PC-3 (cell line): ENCODE data around the gene TNNI3. TPM values are rescaled to one million over a fixed set of nuclear protein-coding genes. Genes with fewer than 3 reads are reported as not detected.

Source experiments
- ATAC-seq: fragments of 200-7000 bp; cut with Tn5 transposase; 2 replicates; pipeline ENCODE4 v1.9.1; 2020; ENCODE audit warnings: mild to moderate bottlenecking, moderate library complexity
- BruUV-seq: library from RNA; stranded (reverse); fragments of 400-500 nt; replicated peaks from 2 replicates; lab custom pipeline; 2021; lab: Mats Ljungman, UMichigan
- CTCF ChIA-PET: fragments of 300-600 bp; sonication (Branson Sonifier 250); formaldehyde crosslinking; loops from one replicate; lab custom pipeline; 2022; ENCODE audit warnings: antibody characterized with exemption; lab: Charles Lee
- POLR2A ChIA-PET: fragments of 300-600 bp; sonication (Branson Sonifier 250); formaldehyde crosslinking; loops from one replicate; lab custom pipeline; 2022; ENCODE audit warnings: antibody characterized with exemption; ENCODE audit not compliant: unreplicated experiment; lab: Charles Lee
- DNase-seq: peaks from one replicate; pipeline ENCODE4 v3.0.0-alpha.2; 2015
- H2AFZ ChIP-seq: fragments of 300-600 bp; sonication (generic); 2 replicates; pipeline ENCODE4 v1.6.0; 2016; ENCODE audit warnings: antibody characterized with exemption, low read length
- H3F3A ChIP-seq: fragments of 300-600 bp; sonication (generic); one replicate; pipeline ENCODE4 v1.6.0; 2017; ENCODE audit warnings: antibody characterized with exemption, low read length, control low read depth, mild to moderate bottlenecking; ENCODE audit not compliant: unreplicated experiment
- H3K27ac ChIP-seq: fragments of 300-600 bp; sonication (generic); 2 replicates; pipeline ENCODE4 v1.5.1; 2016; ENCODE audit warnings: mild to moderate bottlenecking, low read length
- H3K27me3 ChIP-seq: fragments of 300-600 bp; sonication (generic); 2 replicates; pipeline ENCODE4 v1.6.1; 2016; ENCODE audit warnings: low read length, mixed read lengths
- H3K36me3 ChIP-seq: fragments of 300-600 bp; sonication (generic); 2 replicates; pipeline ENCODE4 v1.6.1; 2016; ENCODE audit warnings: low read depth, mixed run types, low read length, mixed read lengths
- H3K4me1 ChIP-seq: fragments of 300-600 bp; sonication (generic); 2 replicates; pipeline ENCODE4 v1.5.1; 2016; ENCODE audit warnings: low read length; ENCODE audit not compliant: insufficient read depth
- H3K4me2 ChIP-seq: fragments of 300-600 bp; sonication (generic); 2 replicates; pipeline ENCODE4 v1.6.0; 2016; ENCODE audit warnings: low read length
- H3K4me3 ChIP-seq: fragments of 300-600 bp; sonication (generic); 2 replicates; pipeline ENCODE4 v1.5.1; 2016; ENCODE audit warnings: mild to moderate bottlenecking, low read length, mixed read lengths
- H3K79me2 ChIP-seq: fragments of 300-600 bp; sonication (generic); 2 replicates; pipeline ENCODE4 v1.6.1; 2017; ENCODE audit warnings: low read length, mixed read lengths
- H3K9ac ChIP-seq: fragments of 300-600 bp; sonication (generic); 2 replicates; pipeline ENCODE4 v1.6.0; 2016; ENCODE audit warnings: mild to moderate bottlenecking, low read length
- H3K9me2 ChIP-seq: fragments of 300-600 bp; sonication (generic); replicated peaks from 2 replicates; pipeline ENCODE4 v1.6.1; 2016; ENCODE audit warnings: mixed run types, low read length, mixed read lengths
- H3K9me3 ChIP-seq: fragments of 300-600 bp; sonication (generic); 2 replicates; pipeline ENCODE4 v1.6.1; 2016; ENCODE audit warnings: low read length, mixed read lengths
- H4K20me1 ChIP-seq: fragments of 300-600 bp; sonication (generic); 2 replicates; pipeline ENCODE4 v1.6.1; 2016; ENCODE audit warnings: low read length, mixed read lengths
- EZH2 ChIP-seq: fragments of 300-600 bp; sonication (generic); IDR thresholded peaks from one replicate; pipeline ENCODE4 v1.6.1; 2017; ENCODE audit warnings: antibody characterized with exemption, mild to moderate bottlenecking, low read length; ENCODE audit not compliant: unreplicated experiment
- EZH2phosphoT487 ChIP-seq: fragments of 300-600 bp; sonication (generic); IDR thresholded peaks from 2 replicates; pipeline ENCODE4 v1.6.1; 2018; ENCODE audit warnings: mild to moderate bottlenecking, antibody characterized with exemption, low read length, borderline replicate concordance
- intact Hi-C: fragments of 100-400 bp; cut with micrococcal nuclease; formaldehyde crosslinking; loops from 2 replicates; pipeline ENCODE4 v1.9.0; 2023
- total RNA-seq: library from RNA; depleted of rRNA; stranded (reverse); fragments of >200 nt; gene quantifications from 2 replicates; pipeline ENCODE4 v1.2.3, GENCODE V29; 2014
- TF ChIP-seq, protein P1 (sequence below): fragments of 300-600 bp; sonication (generic); conservative IDR thresholded peaks from 2 replicates; pipeline ENCODE4 v1.5.1; 2017; ENCODE audit warnings: antibody characterized with exemption, low read depth, mild to moderate bottlenecking, low read length

TNNI3 gene
- total RNA-seq, 1 experiment from 2014 or later, result 32.4 TPM

DNA sequence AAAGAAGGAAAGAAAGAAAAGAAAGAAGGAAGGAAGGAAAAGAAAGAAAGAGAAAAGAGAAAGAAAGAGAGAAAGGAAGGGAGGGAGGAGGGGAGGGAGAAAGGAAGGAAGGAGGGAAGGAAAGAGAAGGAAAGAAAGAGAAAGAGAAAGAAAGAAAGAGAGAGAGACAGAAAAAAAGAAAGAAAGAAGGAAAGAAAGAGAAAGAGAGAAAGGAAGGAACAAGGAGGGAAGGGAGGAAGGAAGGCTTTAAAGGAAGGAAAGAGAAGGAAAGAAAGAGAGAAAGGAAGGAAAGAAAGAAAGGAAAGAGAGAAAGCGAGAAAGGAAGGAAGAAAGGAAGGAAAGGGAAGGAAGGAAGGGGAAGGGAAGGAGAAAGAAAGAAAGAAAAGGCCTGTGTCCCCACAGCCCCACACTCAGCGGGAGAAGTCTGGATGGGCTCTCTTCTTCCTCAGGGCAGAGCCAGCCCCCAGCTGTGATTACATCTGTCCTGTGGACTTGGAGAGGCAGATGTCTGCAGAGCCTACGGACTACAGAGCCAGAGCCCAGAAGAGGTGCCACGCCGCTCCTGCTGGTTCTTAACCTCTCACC lies 42.2 kb upstream of the TNNI3 start:
- Histone ChIP-seq H3K4me2 (no peak overlapping the region), H2AFZ (no peak overlapping the region), H3K4me1 (no peaks in the 10 kb centered on the region), H3K27ac (no peak overlapping the region), H3K36me3 (no peaks in the 10 kb centered on the region), H3K9me3 (no peaks in the 10 kb centered on the region), H3K27me3 (no peaks in the 10 kb centered on the region), H3K4me3 (no peak overlapping the region), H3K9ac (no peak overlapping the region), H3K9me2 (no peaks in the 10 kb centered on the region), H3K79me2 (no peaks in the 10 kb centered on the region), H4K20me1 (no peaks in the 10 kb centered on the region), H3F3A (no peaks in the 10 kb centered on the region)
- ChIA-PET CTCF (no interaction called here), POLR2A (no interaction called here)
- DNase-seq (no peak), ATAC-seq (no peak)
- intact Hi-C loops, result no loop called here
- no peak for TF ChIP-seq EZH2phosphoT487
- TF ChIP-seq EZH2, result no peak
- TF ChIP-seq, protein P1, sequence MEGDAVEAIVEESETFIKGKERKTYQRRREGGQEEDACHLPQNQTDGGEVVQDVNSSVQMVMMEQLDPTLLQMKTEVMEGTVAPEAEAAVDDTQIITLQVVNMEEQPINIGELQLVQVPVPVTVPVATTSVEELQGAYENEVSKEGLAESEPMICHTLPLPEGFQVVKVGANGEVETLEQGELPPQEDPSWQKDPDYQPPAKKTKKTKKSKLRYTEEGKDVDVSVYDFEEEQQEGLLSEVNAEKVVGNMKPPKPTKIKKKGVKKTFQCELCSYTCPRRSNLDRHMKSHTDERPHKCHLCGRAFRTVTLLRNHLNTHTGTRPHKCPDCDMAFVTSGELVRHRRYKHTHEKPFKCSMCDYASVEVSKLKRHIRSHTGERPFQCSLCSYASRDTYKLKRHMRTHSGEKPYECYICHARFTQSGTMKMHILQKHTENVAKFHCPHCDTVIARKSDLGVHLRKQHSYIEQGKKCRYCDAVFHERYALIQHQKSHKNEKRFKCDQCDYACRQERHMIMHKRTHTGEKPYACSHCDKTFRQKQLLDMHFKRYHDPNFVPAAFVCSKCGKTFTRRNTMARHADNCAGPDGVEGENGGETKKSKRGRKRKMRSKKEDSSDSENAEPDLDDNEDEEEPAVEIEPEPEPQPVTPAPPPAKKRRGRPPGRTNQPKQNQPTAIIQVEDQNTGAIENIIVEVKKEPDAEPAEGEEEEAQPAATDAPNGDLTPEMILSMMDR, result no peak
- no TSS peak for BruUV-seq

DNA sequence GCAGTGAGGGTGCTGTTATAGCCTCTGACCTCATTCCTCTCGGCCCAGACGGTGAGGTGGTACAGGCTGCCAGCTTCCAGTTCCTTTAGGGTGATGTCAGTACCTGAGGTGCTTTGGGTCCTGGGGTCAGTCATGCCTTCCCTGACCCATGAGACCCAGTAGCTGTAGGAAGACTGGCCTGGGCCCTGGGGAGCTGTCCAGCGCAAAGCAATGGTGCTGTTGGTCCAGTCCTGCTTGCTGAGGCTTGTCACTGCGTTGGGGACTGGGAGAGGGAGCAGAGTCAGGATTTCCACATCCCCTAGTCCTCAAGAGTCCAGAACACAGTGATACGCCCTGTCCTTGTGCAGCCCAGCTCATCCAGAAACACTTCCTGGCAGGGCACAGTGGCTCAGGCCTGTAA lies 41.1 kb upstream of the TNNI3 start:
- H3K9me2 ChIP-seq, result no peaks in the 10 kb centered on the region
- ATAC-seq (no peak), DNase-seq (no peak)
- H3K4me2 ChIP-seq, result no peak overlapping the region
- H3K27me3 ChIP-seq, result no peaks in the 10 kb centered on the region
- no peaks in the 10 kb centered on the region for H3K79me2 ChIP-seq
- ChIA-PET CTCF (no interaction called here), POLR2A (no interaction called here)
- TF ChIP-seq EZH2phosphoT487, result no peak
- TF ChIP-seq, protein P1, result no peak
- TF ChIP-seq EZH2, result no peak
- intact Hi-C loops, result no loop called here
- no peaks in the 10 kb centered on the region for H3K9me3 ChIP-seq
- no peak overlapping the region for H3K27ac ChIP-seq
- H2AFZ ChIP-seq, result no peak overlapping the region
- no peak overlapping the region for H3K4me3 ChIP-seq
- no peaks in the 10 kb centered on the region for H3K4me1 ChIP-seq
- no peaks in the 10 kb centered on the region for H3K36me3 ChIP-seq
- H3F3A ChIP-seq, result no peaks in the 10 kb centered on the region
- H3K9ac ChIP-seq, result no peak overlapping the region
- no peaks in the 10 kb centered on the region for H4K20me1 ChIP-seq
- no TSS peak for BruUV-seq

DNA sequence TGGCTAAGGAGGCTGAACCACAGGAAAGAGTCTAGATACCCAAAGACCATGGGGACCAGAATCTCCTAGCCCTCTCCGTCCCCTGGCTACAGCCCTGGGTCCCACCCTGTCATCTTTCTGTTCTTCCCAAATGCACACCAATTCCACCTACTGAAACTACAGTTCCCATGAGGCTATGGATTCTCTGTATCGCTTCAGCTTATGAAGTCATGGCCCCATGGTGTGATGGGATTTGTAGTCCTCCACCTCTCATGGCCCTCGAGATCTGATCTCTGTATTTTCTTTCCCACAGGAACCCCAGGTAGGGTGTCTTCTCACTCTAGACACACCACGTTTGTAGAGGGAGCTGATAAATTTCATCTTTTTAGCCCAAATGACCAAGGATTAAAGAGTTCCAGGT lies 40.0 kb upstream of the TNNI3 start:
- no peak overlapping the region for H3K9ac ChIP-seq
- H3K27me3 ChIP-seq, result no peaks in the 10 kb centered on the region
- no TSS peak for BruUV-seq
- CTCF ChIA-PET, result no interaction called here
- H3K4me1 ChIP-seq, result no peaks in the 10 kb centered on the region
- TF ChIP-seq EZH2phosphoT487 (no peak), EZH2 (no peak)
- TF ChIP-seq, protein P1, result no peak
- POLR2A ChIA-PET, result interaction anchor here (0.6 kb wide), 1 partner anchor 216 kb away, joined by 6 read pairs; no protein-coding TSS in a partner anchor
- ATAC-seq (peak; percentile 46; the same call in 1 of the 2 replicates), DNase-seq (peak; percentile 45)
- H3K36me3 ChIP-seq, result no peaks in the 10 kb centered on the region
- H3K4me3 ChIP-seq, result no peak overlapping the region
- H2AFZ ChIP-seq, result no peak overlapping the region
- no peaks in the 10 kb centered on the region for H4K20me1 ChIP-seq
- H3K79me2 ChIP-seq, result no peaks in the 10 kb centered on the region
- intact Hi-C loops, result no loop called here
- no peaks in the 10 kb centered on the region for H3K9me3 ChIP-seq
- no peaks in the 10 kb centered on the region for H3F3A ChIP-seq
- no peak overlapping the region for H3K27ac ChIP-seq
- no peak overlapping the region for H3K4me2 ChIP-seq
- no peaks in the 10 kb centered on the region for H3K9me2 ChIP-seq
